Neural progenitor cell (in vitro differentiated cells): ENCODE results near the gene RAD51B. TPM values are rescaled to one million over a fixed set of nuclear protein-coding genes. Genes with fewer than 3 reads are reported as not detected.

Source experiments
- DNase-seq: peaks from one replicate; pipeline ENCODE4 v3.0.0-alpha.2; 2016; ENCODE audit warnings: low spot score
- H2AFZ ChIP-seq: fragments of 200-600 bp; sonication (generic); replicated peaks from 2 replicates; pipeline ENCODE4 v1.6.1; 2016; ENCODE audit warnings: antibody characterized with exemption
- H3F3A ChIP-seq: fragments of 200-600 bp; sonication (generic); 2 replicates; pipeline ENCODE4 v1.6.1; 2016; ENCODE audit warnings: antibody characterized with exemption, low read depth
- H3K27ac ChIP-seq: fragments of 200-600 bp; sonication (generic); 2 replicates; pipeline ENCODE4 v1.5.1; 2016; ENCODE audit warnings: mild to moderate bottlenecking
- H3K27me3 ChIP-seq: fragments of 200-600 bp; sonication (generic); 2 replicates; pipeline ENCODE4 v1.6.1; 2016; ENCODE audit warnings: mild to moderate bottlenecking, moderate library complexity
- H3K36me3 ChIP-seq: fragments of 200-600 bp; sonication (generic); 2 replicates; pipeline ENCODE4 v1.5.1; 2016
- H3K4me1 ChIP-seq: fragments of 200-600 bp; sonication (generic); 2 replicates; pipeline ENCODE4 v1.6.1; 2016; ENCODE audit warnings: mixed run types
- H3K4me2 ChIP-seq: fragments of 200-600 bp; sonication (generic); 2 replicates; pipeline ENCODE4 v1.6.1; 2016
- H3K4me3 ChIP-seq: fragments of 200-600 bp; sonication (generic); 2 replicates; pipeline ENCODE4 v1.5.1; 2016
- H3K79me2 ChIP-seq: fragments of 200-600 bp; sonication (generic); 2 replicates; pipeline ENCODE4 v1.6.1; 2016; ENCODE audit warnings: low read depth
- H3K9ac ChIP-seq: fragments of 200-600 bp; sonication (generic); 2 replicates; pipeline ENCODE4 v1.6.1; 2016
- H3K9me3 ChIP-seq: fragments of 200-600 bp; sonication (generic); 2 replicates; pipeline ENCODE4 v1.5.1; 2016; ENCODE audit warnings: low read depth
- H4K20me1 ChIP-seq: fragments of 200-600 bp; sonication (generic); 2 replicates; pipeline ENCODE4 v1.6.1; 2016; ENCODE audit warnings: low read depth
- H3K27ac Mint-ChIP-seq: 3 replicates; pipeline ENCODE4 v1.8.0; 2021; ENCODE audit warnings: mixed read lengths
- H3K27me3 Mint-ChIP-seq: 2 replicates; pipeline ENCODE4 v1.8.0; 2022; ENCODE audit warnings: low read depth, mild to moderate bottlenecking, inconsistent platforms, moderate library complexity, mixed read lengths; ENCODE audit not compliant: insufficient read depth
- H3K36me3 Mint-ChIP-seq: 3 replicates; pipeline ENCODE4 v1.8.0; 2021; ENCODE audit warnings: mixed read lengths
- H3K4me1 Mint-ChIP-seq: 3 replicates; pipeline ENCODE4 v1.8.0; 2021; ENCODE audit warnings: mixed read lengths
- H3K4me3 Mint-ChIP-seq: 3 replicates; pipeline ENCODE4 v1.8.0; 2021; ENCODE audit warnings: mild to moderate bottlenecking, moderate library complexity, mixed read lengths
- H3K9me3 Mint-ChIP-seq: 3 replicates; pipeline ENCODE4 v1.8.0; 2020; ENCODE audit warnings: mixed read lengths
- CTCF ChIP-seq: fragments of 200-600 bp; sonication (generic); IDR thresholded peaks from 2 replicates; pipeline ENCODE4 v1.5.1; 2017; ENCODE audit warnings: antibody characterized with exemption, mild to moderate bottlenecking
- EZH2 ChIP-seq: fragments of 200-600 bp; sonication (generic); IDR thresholded peaks from 2 replicates; pipeline ENCODE4 v1.6.1; 2017; ENCODE audit warnings: antibody characterized with exemption, mild to moderate bottlenecking, moderate library complexity
- EZH2phosphoT487 ChIP-seq: fragments of 200-600 bp; sonication (generic); IDR thresholded peaks from 2 replicates; pipeline ENCODE4 v1.6.1; 2017; ENCODE audit warnings: antibody characterized with exemption
- total RNA-seq: library from RNA; depleted of rRNA; stranded (reverse); fragments of >200 nt; gene quantifications from 2 replicates; pipeline ENCODE4 v1.2.3, GENCODE V29; 2015; ENCODE audit warnings: low replicate concordance

The RAD51B gene
- total RNA-seq, 1 donor from 2014 or later = 50.5 TPM

- H3K27ac Mint-ChIP-seq = peak overlapping the region; percentile 39
- no peak overlapping the region for H3K4me2 ChIP-seq
- H3K4me1 Mint-ChIP-seq = peaks cover 67% of the 10 kb centered on the region
- peaks cover 13% of the 10 kb centered on the region for H3K36me3 Mint-ChIP-seq
- peaks cover 2% of the 10 kb centered on the region for H3K27me3 Mint-ChIP-seq
- no peaks in the 10 kb centered on the region for H3K9me3 ChIP-seq
- H3K9ac ChIP-seq = no peak overlapping the region
- H3K36me3 ChIP-seq = no peaks in the 10 kb centered on the region
- H2AFZ ChIP-seq = no peak overlapping the region
- H3K27me3 ChIP-seq = no peaks in the 10 kb centered on the region
- H3K4me3 Mint-ChIP-seq = no peak overlapping the region
- TF ChIP-seq EZH2phosphoT487 = no peak
- TF ChIP-seq CTCF = no peak
- no peak for TF ChIP-seq EZH2
- no peaks in the 10 kb centered on the region for H4K20me1 ChIP-seq
- H3K4me3 ChIP-seq = no peak overlapping the region
- DNase-seq = no peak
- no peak overlapping the region for H3K27ac ChIP-seq
- H3K9me3 Mint-ChIP-seq = peaks cover 9% of the 10 kb centered on the region
- H3F3A ChIP-seq = peaks cover 35% of the 10 kb centered on the region
- H3K79me2 ChIP-seq = no peaks in the 10 kb centered on the region
- H3K4me1 ChIP-seq = peaks cover 44% of the 10 kb centered on the region
These were observed 721.8 kb downstream of the RAD51B start for GRCh38 chr14:68541178-68541896.

- no peak for DNase-seq
- Histone ChIP-seq H3K27ac (no peak overlapping the region), H3K4me3 (no peak overlapping the region), H3F3A (peaks cover 37% of the 10 kb centered on the region), H3K36me3 (no peaks in the 10 kb centered on the region), H3K4me1 (peaks cover 44% of the 10 kb centered on the region), H3K9ac (no peak overlapping the region), H2AFZ (no peak overlapping the region), H3K4me2 (no peak overlapping the region), H3K9me3 (no peaks in the 10 kb centered on the region), H3K79me2 (no peaks in the 10 kb centered on the region), H3K27me3 (no peaks in the 10 kb centered on the region), H4K20me1 (no peaks in the 10 kb centered on the region)
- TF ChIP-seq EZH2phosphoT487 = no peak
- TF ChIP-seq CTCF = no peak
- TF ChIP-seq EZH2 = no peak
- H3K4me3 Mint-ChIP-seq = no peak overlapping the region
- H3K9me3 Mint-ChIP-seq = peaks cover 9% of the 10 kb centered on the region
- peaks cover 11% of the 10 kb centered on the region for H3K36me3 Mint-ChIP-seq
- H3K27me3 Mint-ChIP-seq = peaks cover 7% of the 10 kb centered on the region
- H3K4me1 Mint-ChIP-seq = peaks cover 76% of the 10 kb centered on the region
- H3K27ac Mint-ChIP-seq = no peak overlapping the region
These were observed 722.8 kb downstream of the RAD51B start for GRCh38 chr14:68542346-68542745.

- Mint-ChIP-seq H3K9me3 (peaks cover 9% of the 10 kb centered on the region), H3K4me3 (no peak overlapping the region), H3K27ac (no peak overlapping the region), H3K36me3 (peaks cover 11% of the 10 kb centered on the region), H3K4me1 (peaks cover 77% of the 10 kb centered on the region), H3K27me3 (peaks cover 13% of the 10 kb centered on the region)
- no peak for TF ChIP-seq EZH2phosphoT487
- TF ChIP-seq CTCF = no peak
- no peak for TF ChIP-seq EZH2
- Histone ChIP-seq H3K4me2 (no peak overlapping the region), H3K27me3 (no peaks in the 10 kb centered on the region), H3K36me3 (no peaks in the 10 kb centered on the region), H3K4me1 (peaks cover 43% of the 10 kb centered on the region), H4K20me1 (no peaks in the 10 kb centered on the region), H3K9me3 (no peaks in the 10 kb centered on the region), H3F3A (peaks cover 38% of the 10 kb centered on the region), H3K4me3 (no peak overlapping the region), H2AFZ (no peak overlapping the region), H3K9ac (no peak overlapping the region), H3K27ac (no peak overlapping the region), H3K79me2 (no peaks in the 10 kb centered on the region)
- DNase-seq = no peak
These were observed 723.9 kb downstream of the RAD51B start for GRCh38 chr14:68543516-68543915.
